ENCODE data around the gene SNX33. TPM values are rescaled to one million over a fixed set of nuclear protein-coding genes. Genes with fewer than 3 reads are reported as not detected.

Gene SNX33
- total and polyA plus RNA-seq, 2 of the 13 experiments (the other 11 are each of a cell fraction or from before 2014, with no cell fraction given) = 11.0 to 11.6 TPM

DNA sequence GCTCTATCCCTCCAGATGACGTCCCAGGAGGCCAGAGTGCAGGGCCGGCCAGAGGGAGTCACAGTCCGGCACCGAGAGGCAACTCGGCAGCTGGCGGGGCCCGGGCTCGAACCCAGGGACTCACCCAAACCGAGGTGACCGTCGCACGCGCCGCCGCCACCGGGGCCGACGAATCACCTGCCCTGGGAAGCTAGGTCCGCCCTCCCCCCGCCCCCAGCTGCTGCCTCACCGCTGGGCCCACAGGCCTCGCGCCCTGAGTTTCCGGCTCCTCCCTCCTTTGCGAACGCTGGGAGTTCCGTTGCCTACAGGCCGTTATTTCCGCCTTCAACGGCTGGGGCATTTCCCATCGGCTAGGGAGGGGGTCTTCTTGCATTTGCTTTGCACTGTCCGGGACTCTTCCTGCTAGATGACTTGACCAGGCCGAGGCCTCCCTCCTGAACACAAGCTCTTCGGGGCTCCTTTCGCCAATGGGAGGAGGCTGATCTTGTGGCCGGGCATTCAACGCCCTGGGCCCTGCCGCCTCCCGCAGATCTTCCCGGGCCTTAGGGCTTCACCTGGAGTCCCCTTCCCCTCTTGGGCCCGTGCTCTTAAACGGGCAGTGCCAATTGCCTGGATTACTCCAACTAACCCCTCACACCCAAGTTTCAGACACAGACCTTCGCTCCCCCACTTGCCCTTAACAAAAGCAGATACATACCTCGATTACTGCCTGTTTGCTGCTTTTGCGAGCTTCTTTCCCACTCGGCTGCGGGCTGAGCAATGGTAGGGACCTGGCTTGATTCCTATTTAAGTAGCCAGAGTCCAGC, 22.0 kb upstream of the SNX33 start, which contains the start of gene SNUPN (continued):
- TF ChIP-seq, protein P1, sequence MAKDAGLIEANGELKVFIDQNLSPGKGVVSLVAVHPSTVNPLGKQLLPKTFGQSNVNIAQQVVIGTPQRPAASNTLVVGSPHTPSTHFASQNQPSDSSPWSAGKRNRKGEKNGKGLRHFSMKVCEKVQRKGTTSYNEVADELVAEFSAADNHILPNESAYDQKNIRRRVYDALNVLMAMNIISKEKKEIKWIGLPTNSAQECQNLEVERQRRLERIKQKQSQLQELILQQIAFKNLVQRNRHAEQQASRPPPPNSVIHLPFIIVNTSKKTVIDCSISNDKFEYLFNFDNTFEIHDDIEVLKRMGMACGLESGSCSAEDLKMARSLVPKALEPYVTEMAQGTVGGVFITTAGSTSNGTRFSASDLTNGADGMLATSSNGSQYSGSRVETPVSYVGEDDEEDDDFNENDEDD (CRISPR knock-in tag; IDR thresholded peaks at IDR 0.05; ENCODE audit: borderline replicate concordance) = peak; percentile 40; the same call in 1 of the 2 replicates
- peak; percentile 83 for TF ChIP-seq AGO2 (optimal IDR thresholded peaks at IDR 0.05; ENCODE audit: low read depth, low read length)
- no peak for TF ChIP-seq TGIF2 (CRISPR knock-in tag; IDR thresholded peaks at IDR 0.05)
- no peak for TF ChIP-seq MBD4 (IDR thresholded peaks at IDR 0.05; ENCODE audit: borderline replicate concordance, low read length)
- TF ChIP-seq, protein P2, sequence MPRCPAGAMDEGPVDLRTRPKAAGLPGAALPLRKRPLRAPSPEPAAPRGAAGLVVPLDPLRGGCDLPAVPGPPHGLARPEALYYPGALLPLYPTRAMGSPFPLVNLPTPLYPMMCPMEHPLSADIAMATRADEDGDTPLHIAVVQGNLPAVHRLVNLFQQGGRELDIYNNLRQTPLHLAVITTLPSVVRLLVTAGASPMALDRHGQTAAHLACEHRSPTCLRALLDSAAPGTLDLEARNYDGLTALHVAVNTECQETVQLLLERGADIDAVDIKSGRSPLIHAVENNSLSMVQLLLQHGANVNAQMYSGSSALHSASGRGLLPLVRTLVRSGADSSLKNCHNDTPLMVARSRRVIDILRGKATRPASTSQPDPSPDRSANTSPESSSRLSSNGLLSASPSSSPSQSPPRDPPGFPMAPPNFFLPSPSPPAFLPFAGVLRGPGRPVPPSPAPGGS (CRISPR knock-in tag; IDR thresholded peaks at IDR 0.05) = no peak
- peak; percentile 77 for TF ChIP-seq ZNF317 (CRISPR knock-in tag; IDR thresholded peaks at IDR 0.05)
- TF ChIP-seq THYN1 (CRISPR knock-in tag; IDR thresholded peaks at IDR 0.05; ENCODE audit: borderline replicate concordance, low read depth) = no peak
- TF ChIP-seq, protein P3, sequence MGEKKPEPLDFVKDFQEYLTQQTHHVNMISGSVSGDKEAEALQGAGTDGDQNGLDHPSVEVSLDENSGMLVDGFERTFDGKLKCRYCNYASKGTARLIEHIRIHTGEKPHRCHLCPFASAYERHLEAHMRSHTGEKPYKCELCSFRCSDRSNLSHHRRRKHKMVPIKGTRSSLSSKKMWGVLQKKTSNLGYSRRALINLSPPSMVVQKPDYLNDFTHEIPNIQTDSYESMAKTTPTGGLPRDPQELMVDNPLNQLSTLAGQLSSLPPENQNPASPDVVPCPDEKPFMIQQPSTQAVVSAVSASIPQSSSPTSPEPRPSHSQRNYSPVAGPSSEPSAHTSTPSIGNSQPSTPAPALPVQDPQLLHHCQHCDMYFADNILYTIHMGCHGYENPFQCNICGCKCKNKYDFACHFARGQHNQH (CRISPR knock-in tag; IDR thresholded peaks at IDR 0.05) = peak; percentile 86
- TF ChIP-seq ZC3H13 (CRISPR knock-in tag; IDR thresholded peaks at IDR 0.05) = peak; percentile 20
- TF ChIP-seq NR1H2 (CRISPR knock-in tag; IDR thresholded peaks at IDR 0.05; ENCODE audit: borderline replicate concordance, low read depth) = no peak
- 0 out of 2 replicates have a peak, but pooled peaks have one; percentile 44 for TF ChIP-seq ZNF335 (CRISPR knock-in tag; IDR thresholded peaks at IDR 0.05)
- no peak for TF ChIP-seq HMG20A (CRISPR knock-in tag; IDR thresholded peaks at IDR 0.05; ENCODE audit: borderline replicate concordance)
- no peak for TF ChIP-seq SOX6 (IDR thresholded peaks at IDR 0.05)
- TF ChIP-seq SOX6 (CRISPR knock-in tag; IDR thresholded peaks at IDR 0.05) = peak; percentile 65; the same call in 1 of the 2 replicates
- TF ChIP-seq, protein P4, sequence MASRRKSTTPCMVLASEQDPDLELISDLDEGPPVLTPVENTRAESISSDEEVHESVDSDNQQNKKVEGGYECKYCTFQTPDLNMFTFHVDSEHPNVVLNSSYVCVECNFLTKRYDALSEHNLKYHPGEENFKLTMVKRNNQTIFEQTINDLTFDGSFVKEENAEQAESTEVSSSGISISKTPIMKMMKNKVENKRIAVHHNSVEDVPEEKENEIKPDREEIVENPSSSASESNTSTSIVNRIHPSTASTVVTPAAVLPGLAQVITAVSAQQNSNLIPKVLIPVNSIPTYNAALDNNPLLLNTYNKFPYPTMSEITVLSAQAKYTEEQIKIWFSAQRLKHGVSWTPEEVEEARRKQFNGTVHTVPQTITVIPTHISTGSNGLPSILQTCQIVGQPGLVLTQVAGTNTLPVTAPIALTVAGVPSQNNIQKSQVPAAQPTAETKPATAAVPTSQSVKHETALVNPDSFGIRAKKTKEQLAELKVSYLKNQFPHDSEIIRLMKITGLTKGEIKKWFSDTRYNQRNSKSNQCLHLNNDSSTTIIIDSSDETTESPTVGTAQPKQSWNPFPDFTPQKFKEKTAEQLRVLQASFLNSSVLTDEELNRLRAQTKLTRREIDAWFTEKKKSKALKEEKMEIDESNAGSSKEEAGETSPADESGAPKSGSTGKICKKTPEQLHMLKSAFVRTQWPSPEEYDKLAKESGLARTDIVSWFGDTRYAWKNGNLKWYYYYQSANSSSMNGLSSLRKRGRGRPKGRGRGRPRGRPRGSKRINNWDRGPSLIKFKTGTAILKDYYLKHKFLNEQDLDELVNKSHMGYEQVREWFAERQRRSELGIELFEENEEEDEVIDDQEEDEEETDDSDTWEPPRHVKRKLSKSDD (CRISPR knock-in tag; IDR thresholded peaks at IDR 0.05; ENCODE audit: low read depth) = no peak
- no peak for TF ChIP-seq ZNF577 (CRISPR knock-in tag; IDR thresholded peaks at IDR 0.05; ENCODE audit: borderline replicate concordance, low read depth)
- TF ChIP-seq, protein P5, sequence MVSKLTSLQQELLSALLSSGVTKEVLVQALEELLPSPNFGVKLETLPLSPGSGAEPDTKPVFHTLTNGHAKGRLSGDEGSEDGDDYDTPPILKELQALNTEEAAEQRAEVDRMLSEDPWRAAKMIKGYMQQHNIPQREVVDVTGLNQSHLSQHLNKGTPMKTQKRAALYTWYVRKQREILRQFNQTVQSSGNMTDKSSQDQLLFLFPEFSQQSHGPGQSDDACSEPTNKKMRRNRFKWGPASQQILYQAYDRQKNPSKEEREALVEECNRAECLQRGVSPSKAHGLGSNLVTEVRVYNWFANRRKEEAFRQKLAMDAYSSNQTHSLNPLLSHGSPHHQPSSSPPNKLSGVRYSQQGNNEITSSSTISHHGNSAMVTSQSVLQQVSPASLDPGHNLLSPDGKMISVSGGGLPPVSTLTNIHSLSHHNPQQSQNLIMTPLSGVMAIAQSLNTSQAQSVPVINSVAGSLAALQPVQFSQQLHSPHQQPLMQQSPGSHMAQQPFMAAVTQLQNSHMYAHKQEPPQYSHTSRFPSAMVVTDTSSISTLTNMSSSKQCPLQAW (CRISPR knock-in tag; IDR thresholded peaks at IDR 0.05) = no peak
- TF ChIP-seq, protein P6, sequence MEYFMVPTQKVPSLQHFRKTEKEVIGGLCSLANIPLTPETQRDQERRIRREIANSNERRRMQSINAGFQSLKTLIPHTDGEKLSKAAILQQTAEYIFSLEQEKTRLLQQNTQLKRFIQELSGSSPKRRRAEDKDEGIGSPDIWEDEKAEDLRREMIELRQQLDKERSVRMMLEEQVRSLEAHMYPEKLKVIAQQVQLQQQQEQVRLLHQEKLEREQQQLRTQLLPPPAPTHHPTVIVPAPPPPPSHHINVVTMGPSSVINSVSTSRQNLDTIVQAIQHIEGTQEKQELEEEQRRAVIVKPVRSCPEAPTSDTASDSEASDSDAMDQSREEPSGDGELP (IDR thresholded peaks at IDR 0.05; ENCODE audit: borderline replicate concordance, low read depth) = peak; percentile 81; the same call in 1 of the 2 replicates
- TF ChIP-seq ZNF556 (CRISPR knock-in tag; IDR thresholded peaks at IDR 0.05; ENCODE audit: borderline replicate concordance) = peak; percentile 79; the same call in 1 of the 2 replicates
- peak; percentile 87; the same call in 1 of the 2 replicates for TF ChIP-seq ZBTB7B (CRISPR knock-in tag; IDR thresholded peaks at IDR 0.05)
